Left lobe of liver (tissue), 2 donors: ENCODE data around the gene CCT2. TPM values are rescaled to one million over a fixed set of nuclear protein-coding genes. Genes with fewer than 3 reads are reported as not detected.

Source experiments
- ATAC-seq: fragments of 200-7000 bp; cut with Tn5 transposase; one replicate; pipeline ENCODE4 v1.9.1; 2020; ENCODE audit warnings: mild to moderate bottlenecking, moderate library complexity
- DNase-seq: peaks from one replicate; pipeline ENCODE4 v3.0.0-alpha.2; 2020; ENCODE audit warnings: low spot score
- total RNA-seq: library from RNA; stranded (reverse); gene quantifications from one replicate; pipeline ENCODE4 v1.2.1, GENCODE V29; 2021
- donor health status: DM: no; HTN: no; CAD: no; lungs with moderate emphysema.
- donor health status: DM: no; HTN: yes; CAD: no.

The CCT2 gene
- total RNA-seq, result 33.4 TPM

DNA sequence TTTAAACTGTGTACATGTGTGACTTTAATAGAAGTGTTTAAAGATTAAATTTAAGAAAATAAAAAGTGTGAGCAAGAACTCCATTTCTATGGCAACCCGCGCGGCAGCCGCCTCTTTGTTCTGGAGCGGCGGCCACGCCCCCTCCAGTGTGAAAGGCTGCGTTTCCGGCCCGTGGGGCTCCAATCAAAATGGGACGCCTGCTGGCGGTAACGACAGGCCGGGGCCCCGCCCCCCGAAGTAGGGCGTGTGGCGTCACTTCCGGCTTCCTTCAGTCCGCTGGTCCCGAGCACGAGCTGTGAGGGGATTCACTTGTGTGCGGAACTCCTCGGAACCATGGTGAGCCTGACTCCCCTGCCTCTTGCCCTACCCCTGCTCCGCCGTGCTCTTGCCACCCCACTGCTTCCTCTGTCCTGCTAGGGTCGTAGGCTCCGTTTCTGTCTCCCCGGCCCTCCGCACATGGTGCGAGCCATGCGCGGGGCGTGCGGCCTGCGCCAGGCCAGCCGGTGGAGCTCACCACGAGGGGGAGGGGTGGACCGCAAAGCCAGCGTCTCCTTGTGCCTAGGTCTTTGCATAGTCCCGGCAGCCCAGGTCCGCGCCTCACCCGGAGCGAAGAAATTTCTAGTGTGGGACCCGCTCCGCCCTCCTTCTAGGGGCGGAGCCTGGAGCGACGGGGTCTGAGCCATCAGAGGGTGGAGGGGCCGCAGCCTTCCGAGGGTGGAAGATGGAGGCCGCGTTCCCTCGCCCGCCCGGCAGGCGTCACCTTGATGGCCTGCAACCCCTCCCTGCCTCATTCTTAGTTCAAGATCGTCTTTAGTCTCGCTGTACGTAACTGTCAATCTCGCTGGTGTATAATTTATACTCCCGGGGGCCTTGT, at the start of gene CCT2:
CCT2 (plus strand) TSS at position 271 of the 874 bp plus-strand sequence; CDS start at position 334, 63 bp downstream.
- ATAC-seq (peak; percentile 99), DNase-seq (peak; percentile 97)

DNA sequence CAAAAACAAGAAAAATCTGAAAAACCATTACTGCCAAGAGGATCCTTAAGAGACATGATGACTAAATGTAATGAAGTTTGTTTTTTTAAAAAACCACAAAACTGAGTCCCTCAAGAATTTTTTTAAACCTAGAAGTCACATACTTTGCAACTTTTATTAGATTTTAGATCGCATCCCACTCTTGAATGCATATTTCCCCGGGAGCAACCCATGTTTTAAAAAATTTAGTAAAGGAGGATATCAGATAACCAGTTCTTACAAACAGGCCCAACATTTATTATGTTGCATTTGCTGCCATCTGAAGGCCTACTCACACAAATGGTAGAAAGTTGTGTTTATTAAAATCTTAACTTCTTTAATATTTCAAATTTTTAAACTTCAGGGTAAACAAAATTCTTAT, 44.3 kb upstream of the CCT2 start:
- DNase-seq (no peak), ATAC-seq (no peak)

DNA sequence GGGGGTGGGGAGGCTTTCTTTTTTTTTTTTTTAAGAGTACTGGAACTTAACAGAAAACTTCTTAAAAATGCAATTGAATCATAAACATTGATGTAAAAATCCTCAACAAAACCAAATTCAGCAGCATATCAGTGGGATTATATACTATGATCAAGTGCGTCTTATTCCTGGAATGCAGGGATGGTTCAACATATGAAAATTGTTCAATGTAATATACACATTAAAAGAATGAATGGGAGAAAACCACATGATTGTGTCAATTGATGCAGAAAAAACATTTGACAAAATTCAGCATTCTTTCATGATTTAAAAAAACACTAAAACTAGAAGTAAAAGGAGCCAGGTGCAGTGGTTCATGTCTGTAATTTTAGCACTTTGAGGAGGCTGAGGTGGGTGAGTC, 41.2 kb upstream of the CCT2 start:
- DNase-seq (no peak), ATAC-seq (no peak)

DNA sequence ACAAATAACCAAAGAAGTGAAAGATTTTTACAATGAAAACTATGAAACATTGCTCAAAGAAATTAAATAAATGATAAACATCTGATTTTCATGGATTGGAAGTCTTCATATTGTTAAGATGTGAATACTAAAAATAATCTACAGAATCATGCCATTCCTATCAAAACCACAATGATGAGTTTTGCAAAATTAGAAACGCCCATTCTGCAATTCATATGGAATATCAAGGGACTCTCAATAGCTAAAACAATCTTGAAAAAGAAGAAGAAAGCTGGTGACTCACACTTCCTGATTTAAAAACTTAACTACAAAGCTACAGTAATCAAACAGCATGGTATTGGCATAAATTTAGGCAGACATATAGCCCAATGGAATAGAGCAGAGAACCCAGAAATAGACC, 40.2 kb upstream of the CCT2 start:
- ATAC-seq (no peak), DNase-seq (no peak)

DNA sequence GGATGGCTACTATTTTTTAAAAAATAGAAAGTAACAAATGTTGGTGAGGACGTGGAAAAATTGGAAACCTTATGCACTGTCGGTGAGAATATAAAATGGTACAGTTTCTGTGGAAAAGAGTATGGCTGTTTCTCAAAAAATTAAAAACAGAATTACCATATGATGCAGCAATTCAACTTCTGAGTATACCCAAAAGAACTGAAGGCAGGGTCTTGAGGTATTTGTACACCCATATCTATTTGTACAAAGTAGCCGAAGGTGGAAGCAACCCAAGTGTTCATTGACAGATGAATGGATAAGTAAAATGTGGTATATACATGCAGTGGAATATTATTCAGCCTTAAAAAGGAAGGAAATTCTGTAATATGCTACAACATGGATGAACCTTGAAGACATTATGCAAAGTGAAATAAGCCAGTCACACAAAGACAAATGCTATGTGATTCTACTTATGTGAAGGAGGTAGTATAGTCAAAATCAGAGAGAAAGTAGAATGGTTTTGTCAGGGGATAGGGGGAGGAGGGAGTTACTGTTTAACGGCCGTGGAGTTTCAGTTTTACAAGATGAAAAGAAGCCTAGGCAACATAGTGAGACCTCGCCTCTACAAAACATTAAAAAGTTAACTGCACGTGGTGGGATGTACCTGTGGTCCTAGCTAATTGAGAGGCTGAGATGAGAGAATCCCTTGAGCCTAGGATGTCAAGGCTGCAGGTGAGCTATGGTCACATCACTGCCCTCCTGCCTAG, 38.4 kb upstream of the CCT2 start:
- no peak for DNase-seq
- ATAC-seq, result no peak

DNA sequence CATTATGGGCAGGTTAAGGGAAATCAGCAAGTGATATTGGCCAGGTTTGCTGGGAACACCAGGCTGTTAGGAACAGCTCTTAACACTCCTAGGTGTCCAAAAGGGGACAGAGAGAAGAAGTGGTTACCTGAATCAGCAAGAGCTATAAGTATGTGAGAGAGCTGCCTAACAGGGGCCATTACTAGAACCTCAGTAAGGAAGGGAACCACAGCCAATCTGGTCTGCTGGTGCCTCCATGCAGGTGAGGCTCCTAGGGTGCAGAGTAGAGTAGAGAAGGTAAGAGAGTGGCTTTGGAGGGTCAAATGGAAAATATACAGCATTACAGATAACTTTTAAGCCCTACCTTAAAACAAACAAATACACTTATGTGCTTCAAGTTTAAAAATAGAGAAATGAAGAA, 36.6 kb upstream of the CCT2 start:
- DNase-seq (no peak), ATAC-seq (no peak)

DNA sequence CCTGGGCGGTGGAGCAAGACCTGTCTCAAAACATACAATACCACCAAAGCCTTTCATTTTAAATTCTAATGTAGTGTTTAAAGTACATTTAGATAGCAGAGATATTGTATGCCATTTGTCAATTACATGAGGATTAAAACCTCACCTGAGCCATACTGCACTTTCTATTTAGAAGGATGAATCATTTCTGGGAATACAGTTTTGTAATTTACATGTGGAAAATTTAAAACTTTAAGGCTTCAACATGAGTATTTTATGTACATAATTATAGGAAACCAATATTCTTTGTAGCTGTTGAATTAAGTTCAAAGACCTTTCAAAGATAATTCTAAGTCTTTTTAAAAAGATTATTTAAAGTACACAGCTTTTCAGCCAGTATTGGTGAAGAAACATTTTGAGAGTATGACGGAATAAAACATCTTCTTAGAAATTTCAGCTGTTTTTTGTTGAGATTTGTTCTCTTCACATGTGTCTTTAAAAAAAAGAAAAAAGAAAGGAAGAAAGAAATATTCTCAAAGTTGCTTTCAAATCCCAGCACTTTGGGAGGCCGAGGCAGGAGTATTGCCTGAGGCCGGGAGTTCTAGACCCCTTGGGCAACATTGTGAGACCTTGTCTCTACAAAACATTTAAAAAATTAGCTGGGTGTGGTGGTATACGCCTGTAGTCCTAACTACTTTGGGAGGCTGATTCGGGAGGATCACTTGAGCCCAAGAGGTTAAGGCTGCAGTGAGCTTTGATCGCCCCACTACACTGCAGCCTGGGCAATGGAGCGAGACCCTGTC, 34.5 kb upstream of the CCT2 start:
- ATAC-seq, result no peak

DNA sequence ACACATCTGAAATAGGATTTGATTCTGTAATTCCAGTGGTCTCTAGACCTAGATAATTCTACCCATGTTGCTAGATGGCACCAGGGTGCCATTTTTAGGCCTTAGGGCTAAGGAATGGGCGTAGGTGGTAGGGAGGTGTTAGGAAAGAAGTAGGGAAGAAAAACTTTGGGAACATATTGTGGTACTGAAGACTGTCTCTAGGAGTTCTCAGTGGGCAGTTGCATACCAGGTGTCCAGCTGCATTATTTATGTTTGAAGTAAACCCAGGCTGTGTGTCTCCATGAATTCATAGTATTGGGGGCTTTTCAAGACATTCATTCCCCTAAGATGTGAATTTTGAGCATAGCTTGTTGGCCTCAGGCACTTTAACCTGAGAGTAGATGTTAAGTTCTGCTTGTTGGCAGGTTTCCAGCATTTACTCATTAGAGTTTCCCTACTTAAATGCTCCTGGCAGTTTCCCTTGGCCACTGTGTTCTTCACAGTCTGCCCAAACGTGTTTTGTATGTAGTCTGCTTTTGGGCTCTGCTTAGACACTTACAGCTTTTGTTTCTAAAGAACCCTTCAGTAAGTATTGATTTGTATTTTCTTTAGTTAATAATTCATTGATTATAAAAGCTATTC, 31.5 kb upstream of the CCT2 start:
- DNase-seq (no peak), ATAC-seq (peak; percentile 67)

More for the DNA sequence above, 34.5 kb upstream of the CCT2 start:
- DNase-seq, result no peak

DNA sequence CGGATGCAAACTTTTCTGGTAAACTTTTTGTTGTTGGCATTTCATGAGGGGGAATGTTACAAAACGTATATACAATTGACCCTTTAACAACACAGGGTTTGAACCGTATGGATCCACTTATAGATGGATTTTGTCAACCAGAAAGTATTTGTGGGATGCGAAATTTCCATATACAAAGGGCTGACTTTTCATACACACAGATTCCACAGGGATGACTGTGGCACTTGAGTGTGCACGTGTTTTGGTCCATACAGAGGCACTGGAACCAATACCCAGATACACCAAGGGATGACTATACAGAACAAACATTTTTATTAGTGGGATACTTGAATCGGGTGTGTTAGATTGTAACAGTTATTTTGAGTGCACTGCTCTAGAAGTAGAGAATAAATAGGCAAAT, 29.8 kb upstream of the CCT2 start:
- ATAC-seq (no peak), DNase-seq (no peak)

DNA sequence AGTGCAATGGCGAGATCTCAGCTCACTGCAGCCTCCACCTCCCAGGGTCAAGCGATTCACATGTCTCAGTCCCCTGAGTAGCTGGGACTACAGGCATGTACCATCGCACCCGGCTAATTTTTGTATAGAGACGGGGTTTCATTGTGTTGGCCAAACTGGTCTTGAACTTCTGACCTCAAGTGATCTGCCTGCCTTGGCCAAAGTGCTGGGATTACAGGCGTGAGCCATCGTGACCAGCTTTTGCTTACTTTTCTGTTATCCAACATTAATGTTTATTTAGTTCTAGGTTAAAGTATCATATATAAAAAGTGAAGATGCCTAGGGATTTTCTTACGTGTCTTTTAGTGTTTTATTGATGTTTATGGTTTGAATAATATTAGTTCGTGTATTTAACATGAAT, 28.9 kb upstream of the CCT2 start:
- peak; percentile 75 for DNase-seq

DNA sequence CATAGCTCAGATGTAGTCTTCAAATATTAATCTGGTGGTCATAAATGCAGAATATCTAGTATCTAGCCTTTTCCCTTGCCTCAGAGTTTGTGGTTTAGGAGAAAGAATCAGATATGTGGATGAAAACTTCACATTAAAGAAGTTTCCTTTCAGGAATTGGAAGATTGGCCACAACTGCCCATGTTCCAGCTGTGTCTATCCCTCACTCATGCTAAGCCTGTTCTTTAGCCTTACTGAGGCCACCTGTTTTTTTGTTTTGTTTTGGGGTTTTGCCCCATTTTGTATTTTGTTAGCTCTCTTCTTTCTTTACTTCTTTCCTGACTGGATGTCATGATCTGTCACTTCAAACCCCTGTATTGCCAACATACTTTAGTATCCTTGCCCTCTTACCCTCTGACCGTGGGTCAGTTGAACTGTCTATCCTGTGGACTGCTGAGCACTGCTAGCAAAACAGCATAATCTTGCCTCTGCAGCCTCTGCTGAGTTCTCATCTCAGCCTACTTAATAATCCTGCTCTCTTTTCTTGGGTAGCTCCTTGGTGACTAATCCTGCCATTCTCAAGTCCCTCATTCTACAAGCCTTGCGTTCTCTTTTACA, 22.0 kb upstream of the CCT2 start:
- DNase-seq, result no peak
- ATAC-seq, result peak; percentile 88

More for the DNA sequence above, 28.9 kb upstream of the CCT2 start:
- ATAC-seq, result peak; percentile 84

DNA sequence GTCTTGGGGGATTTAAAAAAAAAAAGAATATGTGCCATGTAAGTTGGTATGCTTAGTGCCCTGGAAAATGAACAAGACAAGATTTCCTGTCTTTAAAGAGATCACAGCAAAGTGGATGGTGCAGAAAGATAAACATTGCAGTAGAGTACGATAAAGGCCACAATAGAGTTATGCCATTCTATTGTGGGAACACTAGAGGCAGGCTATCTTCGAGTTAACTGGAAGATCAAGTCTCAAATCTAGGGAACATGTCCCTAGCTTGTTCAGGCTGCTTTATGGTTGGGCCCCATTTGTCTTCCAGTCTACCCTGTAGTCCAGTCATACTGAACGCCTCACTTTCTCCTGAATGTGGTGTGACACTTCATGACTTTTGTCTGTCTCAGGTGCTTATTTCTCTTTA, 18.7 kb upstream of the CCT2 start:
- ATAC-seq, result no peak
- DNase-seq, result no peak

DNA sequence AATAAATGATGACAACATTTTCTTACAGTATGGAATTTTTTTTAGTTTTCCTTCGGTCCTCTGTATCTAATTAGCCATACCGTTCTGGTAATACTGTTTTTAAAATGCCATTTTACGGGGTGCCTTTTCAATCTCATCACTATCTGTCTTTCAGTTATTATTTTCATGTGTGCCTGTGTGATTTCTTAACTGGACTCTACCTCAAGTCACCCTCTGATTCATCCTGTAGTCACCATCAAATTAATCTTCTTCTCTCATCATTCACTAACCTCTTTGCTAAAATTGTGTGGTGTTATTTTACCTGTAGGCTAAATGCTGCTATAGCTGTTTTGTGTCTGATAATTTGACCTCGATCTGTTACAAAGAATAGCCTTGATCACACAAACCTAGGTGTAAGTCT, 16.0 kb upstream of the CCT2 start:
- no peak for DNase-seq
- no peak for ATAC-seq

DNA sequence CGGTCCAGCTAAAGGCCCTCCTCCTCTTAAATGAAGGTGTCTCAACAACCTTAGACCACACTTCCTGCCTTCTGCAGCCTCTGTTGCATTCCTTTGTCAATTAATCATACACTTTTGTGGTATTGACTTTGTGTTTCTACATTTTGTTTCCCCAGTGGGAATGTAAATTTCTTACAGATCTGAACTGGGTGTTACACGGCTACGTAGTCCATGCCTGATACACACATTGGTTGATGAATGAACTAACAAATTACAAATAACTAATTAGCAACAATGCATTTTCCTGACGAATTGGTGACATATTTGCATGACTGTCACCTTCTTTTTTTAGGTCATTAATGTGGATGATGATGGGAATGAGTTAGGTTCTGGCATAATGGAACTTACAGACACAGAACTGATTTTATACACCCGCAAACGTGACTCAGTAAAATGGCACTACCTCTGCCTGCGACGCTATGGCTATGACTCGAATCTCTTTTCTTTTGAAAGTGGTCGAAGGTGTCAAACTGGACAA, 15.2 kb upstream of the CCT2 start:
- ATAC-seq, result no peak
- no peak for DNase-seq

DNA sequence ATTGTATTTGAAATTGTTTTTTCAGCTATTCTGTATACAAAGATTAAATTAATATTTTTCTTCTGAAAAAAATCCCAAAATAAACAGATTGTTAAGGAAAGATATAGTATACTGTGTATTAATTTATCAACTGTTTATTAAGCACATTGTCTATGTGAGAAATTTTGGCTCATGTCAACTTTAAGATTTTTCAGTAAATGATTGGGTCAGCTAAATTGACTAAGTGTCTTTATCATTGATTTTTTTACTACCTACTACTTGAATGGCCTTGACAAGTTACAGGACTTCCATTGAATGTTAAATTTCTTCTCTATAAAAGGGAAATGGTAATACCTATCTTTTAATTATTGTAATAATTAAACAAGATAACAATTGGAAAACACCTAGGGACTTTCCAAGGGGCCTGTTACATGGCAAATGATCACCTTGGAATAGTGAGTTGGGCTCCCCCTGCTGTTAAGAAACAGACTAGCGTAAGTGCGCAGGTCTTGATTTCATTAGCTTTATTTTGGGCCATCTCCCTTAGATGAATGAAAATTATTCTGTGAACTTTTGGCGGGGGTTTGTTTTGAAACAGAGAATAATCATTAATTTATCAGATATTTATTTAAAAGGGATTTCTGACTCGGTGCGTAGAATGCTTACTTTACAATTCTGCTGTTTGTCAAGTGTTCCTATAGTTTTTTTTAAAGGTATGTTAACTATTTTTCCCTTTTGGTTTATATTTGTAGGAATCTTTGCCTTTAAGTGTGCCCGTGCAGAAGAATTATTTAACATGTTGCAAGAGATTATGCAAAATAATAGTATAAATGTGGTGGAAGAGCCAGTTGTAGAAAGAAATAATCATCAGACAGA, 14.5 kb upstream of the CCT2 start:
- DNase-seq (no peak), ATAC-seq (peak; percentile 92)

DNA sequence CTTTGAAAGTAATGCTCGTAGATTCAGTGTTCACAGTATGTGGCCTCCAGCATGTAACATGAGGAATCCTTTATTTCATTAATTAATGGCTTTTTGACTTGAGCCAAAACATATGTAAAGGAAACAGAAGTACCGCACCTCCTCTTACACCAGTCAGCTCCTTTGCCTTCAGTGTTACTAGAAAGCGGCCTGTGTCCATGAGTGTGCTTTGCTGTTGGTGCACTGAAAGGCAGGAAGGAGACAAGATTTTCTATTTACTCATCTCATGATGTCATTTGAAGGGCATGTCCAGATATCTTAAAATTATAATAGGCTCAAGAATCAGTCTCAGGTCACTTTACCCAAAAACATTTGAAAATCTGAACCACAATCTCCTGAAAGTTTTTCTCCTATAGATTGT, 9.9 kb upstream of the CCT2 start:
- DNase-seq (no peak), ATAC-seq (no peak)

DNA sequence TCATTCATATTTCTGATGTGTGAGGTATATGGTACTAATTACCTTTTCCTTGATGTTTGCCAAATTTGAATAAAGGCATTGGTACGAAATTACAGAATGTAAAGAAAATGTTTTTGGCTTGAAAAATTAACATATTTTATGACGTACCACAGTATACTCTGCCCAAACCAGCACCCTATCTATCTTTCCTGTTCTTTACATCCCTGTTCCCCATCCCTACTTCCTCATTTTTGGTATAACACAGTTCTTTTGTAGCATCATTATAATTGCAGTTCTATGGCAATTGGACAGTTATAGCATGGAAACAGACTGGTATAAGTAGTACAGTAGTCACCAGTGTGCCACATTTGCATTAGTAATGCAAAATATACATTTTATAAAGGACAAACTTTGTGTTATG, 7.0 kb upstream of the CCT2 start:
- DNase-seq, result no peak
- no peak for ATAC-seq

DNA sequence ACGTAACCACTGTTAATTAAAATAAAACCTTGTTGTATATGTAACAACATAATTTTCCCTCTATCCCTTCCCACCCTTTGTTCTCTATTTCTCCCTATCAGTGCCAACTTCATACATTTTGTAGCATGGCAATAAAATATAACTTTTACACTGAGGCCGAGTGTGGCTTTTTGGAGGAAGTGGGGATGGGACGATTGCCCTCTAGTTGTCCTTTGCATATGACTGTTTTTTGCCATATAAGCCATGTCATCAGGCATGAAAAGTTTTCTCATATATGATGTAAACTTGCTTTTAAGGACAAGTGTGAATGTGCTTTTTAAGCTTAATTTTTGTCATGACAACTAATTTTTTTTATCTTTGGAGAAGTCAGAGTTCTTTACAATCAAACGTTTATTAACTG, 6.2 kb upstream of the CCT2 start:
- no peak for ATAC-seq
- no peak for DNase-seq

DNA sequence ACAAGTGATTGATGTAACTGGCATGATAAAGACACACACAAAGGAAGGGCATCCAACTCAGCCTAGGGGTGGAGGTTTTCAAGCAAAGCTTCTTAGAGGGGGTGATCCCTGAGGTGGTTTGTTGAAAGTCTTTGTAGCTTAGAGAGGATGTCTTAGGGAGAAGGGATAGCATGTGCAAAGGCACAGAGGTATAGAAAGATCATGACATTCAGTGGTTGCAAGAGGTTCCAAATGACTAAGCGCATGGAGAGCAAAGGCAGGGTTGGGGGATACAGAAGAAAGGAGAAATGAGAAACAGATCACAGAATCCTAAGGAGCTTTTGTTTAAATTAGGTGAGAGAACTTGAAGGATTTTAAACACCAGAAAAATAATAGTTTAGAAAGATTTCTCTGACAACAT, 5.2 kb upstream of the CCT2 start:
- no peak for ATAC-seq

More for the DNA sequence above, 5.2 kb upstream of the CCT2 start:
- no peak for DNase-seq
